NCI-H2196 treated with DMSO at 0.1 percent for 48 hours (cell line): Measurements from ENCODE around the gene SETBP1.

Experiments
- DNase-seq: peaks from one replicate; lab custom pipeline; 2025; ENCODE audit not compliant: unreplicated experiment; lab: John Stamatoyannopoulos, UW

The SETBP1 gene

GRCh38 chr18:45054636-45055035, 373.9 kb downstream of the SETBP1 start:
- DNase-seq: no peak

DNA sequence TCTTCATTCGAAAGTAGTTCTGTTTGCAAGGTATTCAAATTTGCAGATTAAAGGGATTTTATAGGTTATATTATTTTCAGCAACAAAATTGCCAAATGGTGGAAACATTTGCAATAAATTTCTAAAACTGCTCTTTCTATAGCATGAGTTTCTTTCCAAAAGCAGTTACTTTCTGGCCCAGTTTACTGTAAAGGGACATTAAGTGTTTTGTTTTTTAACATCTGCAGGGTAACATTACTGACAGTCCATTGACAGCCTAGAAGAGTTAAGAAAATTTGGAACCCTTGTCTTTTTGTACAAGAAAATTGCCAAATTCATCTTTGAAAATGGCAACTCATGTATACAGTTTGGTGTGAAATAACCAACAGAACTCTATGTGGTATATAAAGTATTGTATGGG, 375.1 kb downstream of the SETBP1 start:
- no peak for DNase-seq

- DNase-seq: no peak
Observed at GRCh38 chr18:45056926-45057325, 376.2 kb downstream of the SETBP1 start.

DNA sequence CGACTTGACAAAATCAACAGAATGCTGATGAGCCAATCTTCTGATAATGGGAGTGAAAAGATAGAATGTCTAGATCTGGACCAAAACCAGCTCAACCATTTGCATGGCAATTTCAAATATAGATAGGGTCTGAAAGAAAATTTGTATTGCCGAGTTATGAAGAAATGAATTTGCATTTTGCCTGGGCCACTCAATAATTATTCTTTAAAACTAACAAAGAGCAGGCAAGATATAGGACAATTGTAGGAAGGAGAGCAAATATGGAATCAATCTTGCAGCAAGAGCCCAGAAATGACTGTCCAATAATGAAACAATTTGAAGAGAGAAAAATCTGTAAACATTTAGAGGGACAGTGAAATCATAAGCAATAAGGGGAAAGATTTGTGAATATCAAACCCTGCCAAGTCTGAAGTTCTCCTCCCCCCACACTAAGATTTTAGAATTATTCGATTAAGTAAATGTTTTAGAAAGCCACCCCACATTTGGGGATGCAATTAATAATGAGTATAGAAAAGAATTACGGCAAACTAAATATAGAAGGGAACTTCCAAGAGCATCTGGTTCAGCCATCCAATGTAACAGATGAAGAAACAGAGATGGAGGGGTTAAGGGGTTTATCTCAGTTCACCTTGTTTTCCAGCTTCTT, 377.4 kb downstream of the SETBP1 start:
- DNase-seq: no peak

GRCh38 chr18:45059695-45060094, 379.0 kb downstream of the SETBP1 start:
- no peak for DNase-seq

- DNase-seq: no peak
Observed at GRCh38 chr18:45060102-45060501, 379.4 kb downstream of the SETBP1 start.

DNA sequence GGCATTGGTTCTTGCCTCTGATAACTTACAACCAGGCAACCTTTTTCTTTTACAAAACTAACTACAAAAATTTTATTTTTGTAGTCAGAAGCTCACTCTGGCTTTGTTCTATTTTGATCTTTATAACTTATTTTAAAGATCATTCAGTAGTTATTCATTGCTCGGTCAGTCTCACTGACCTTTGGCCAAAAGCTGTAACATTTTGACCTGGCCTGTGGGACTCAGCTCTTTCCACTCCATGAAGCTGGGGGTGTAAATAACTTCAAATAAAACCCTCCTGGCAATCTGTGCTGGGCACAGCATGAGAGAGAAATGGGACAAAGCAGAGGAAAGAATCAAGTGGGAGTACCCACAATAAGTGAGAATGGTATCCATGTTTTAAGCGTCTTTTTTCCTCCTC, 380.7 kb downstream of the SETBP1 start:
- DNase-seq: no peak

- DNase-seq: no peak
Observed at GRCh38 chr18:45063246-45064038, 382.8 kb downstream of the SETBP1 start.

DNA sequence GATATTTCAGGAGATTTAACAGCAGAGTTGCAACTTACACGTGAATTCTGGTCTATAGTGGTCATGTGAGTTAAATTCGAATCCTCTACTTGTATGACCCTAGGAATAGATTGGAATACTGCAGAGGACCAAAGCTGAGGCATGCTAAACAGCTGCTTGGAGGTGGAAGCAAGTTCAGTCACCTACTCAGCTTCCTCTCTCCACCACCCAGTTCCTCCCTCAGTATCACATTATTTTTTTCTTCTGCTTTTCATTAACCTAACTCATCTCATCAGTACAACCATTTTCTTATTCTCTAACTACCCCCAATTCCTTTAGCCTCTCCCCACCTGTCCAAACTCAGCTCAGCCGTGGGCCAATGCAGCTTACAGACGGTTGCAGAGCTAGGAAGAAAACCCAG, 385.5 kb downstream of the SETBP1 start:
- no peak for DNase-seq

- DNase-seq: no peak
Observed at GRCh38 chr18:45066886-45067285, 386.2 kb downstream of the SETBP1 start.

DNA sequence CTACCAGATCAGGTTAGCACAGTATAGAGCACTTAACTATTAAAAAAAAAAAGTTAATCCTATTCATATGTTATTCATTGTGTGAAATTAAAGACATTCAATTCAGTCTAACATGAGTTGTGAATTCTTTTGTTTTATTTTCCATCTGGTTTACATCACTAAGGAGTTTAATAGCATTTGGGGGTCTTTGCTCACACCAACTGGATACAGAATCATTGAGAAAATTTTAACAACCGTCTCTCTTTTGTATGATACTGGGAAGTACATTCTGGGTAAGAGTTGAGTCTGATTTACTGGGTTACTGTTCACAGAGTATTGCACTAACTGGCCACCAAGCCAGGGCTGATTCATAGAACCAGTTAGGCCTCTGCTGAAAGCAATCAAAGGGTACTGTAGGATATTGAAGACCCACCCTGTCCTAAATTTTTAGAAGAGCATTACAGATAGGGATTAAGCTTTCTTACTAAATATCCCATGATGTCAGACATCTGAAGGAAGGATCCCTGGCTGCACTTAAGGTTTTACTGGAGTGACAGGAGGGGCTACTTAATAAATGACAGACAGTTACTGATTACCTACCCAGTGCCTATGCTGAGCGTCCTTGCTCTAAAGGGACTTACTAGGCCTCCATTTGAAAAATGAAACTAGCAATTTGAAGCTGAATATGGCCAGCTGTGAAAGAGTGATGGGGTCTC, 387.9 kb downstream of the SETBP1 start:
- DNase-seq: no peak

DNA sequence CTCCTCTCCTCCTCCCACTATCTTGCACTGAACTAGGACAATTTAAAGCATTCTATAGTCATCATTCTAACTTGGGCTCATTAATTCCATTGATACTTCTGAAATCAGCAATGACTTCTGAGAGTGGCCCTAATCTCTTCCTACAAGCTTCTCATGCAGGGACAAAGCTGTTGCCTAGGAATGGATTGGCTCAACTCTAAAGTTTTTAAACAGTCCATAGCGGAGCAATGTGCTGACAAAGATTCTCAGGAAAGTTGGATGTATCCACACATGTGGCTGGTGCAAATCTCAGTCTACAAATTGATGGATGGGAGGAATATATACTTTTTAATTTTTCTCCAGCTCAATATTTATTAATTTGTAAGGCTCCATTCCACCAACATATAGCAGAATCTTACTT, 388.9 kb downstream of the SETBP1 start:
- no peak for DNase-seq

- DNase-seq: no peak
Observed at GRCh38 chr18:45071956-45072355, 391.3 kb downstream of the SETBP1 start.

DNA sequence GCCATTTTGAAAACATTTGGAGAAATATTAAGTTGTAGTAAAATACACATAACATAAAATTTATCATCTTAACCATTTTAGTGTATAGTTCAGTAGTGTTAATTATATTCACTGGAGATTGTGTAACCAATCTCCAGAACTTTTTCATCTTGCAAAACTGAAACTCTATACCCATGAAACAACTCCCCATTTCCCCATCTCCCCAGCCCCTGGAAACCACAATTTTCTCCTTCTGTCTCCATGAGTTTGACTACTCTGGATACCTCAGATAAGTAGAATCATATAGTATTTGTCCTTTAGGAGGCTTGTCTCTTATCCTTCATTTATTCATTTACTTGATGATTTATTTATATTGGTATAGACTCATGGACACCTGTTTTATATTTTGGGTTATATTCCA, 392.9 kb downstream of the SETBP1 start:
- no peak for DNase-seq

- DNase-seq: no peak
Observed at GRCh38 chr18:45081566-45082181, 401.0 kb downstream of the SETBP1 start.

DNA sequence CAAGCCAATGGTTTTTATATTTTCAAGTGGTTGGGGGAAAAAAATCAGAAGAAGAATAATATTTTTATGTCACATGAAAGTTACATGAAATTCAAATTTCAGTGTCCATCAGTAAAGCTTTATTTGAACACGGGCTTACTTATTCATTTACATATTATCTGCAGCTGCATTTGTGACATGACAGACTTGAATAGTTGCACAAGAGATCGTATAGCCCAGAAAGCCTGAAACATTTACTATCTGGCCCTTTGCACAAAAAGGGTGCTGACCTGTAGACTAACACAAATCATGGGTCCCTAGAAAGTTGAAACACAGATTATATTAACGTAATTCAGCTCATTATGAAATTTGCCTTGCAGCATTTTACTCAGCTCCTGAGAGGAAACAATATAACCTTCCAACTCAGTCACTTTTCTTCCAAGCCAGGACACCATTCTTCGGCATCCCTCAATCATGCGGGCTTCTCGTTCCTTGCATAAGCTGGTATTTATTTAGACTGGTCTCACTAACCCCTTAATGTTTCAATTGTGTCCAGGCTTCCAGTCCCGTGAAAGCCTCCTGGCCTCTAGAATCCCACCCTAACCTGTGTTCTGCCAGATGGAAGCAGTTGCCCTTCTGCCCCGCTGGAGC, 402.7 kb downstream of the SETBP1 start:
- no peak for DNase-seq

DNA sequence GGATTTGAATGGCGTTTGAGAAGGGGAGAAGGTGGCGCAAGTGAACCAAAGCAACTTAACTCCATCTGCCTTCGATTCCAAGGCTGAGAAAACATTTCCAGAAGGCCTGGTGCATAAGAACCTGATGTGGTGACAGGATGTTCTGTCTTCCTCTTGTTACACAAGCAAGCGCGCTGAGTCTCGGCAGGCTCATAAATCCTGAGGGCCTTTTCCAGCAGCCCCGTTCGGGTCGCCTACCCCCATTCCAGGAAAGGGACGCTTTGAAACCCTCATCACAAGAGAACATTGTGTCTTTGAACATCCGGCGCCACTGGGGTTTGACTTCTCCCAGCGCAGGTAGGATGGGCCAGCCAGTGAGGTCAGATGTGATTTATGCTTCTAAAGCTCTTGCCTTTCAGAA, 403.5 kb downstream of the SETBP1 start:
- DNase-seq: no peak

- DNase-seq: no peak
Observed at GRCh38 chr18:45085916-45086624, 405.4 kb downstream of the SETBP1 start.

- DNase-seq: no peak
Observed at GRCh38 chr18:45086777-45087176, 406.1 kb downstream of the SETBP1 start.

- no peak for DNase-seq
Observed at GRCh38 chr18:45090526-45091140, 409.9 kb downstream of the SETBP1 start.
